Endothelial cell of umbilical vein (primary cell): ENCODE data around the gene BARX1. TPM values are rescaled to one million over a fixed set of nuclear protein-coding genes. Genes with fewer than 3 reads are reported as not detected.

ENCODE experiments used
- BruUV-seq: library from RNA; stranded (reverse); fragments of 400-500 nt; replicated peaks from 2 replicates; lab custom pipeline; 2021; lab: Mats Ljungman, UMichigan
- CTCF ChIA-PET: fragments of 300-600, 350-600 bp; sonication (Branson Sonifier 250); formaldehyde crosslinking; loops from one replicate; lab custom pipeline; 2021; ENCODE audit warnings: antibody characterized with exemption, inconsistent platforms; lab: Charles Lee
- POLR2A ChIA-PET: fragments of 300-600, 350-600 bp; sonication (Branson Sonifier 250); formaldehyde crosslinking; loops from one replicate; lab custom pipeline; 2021; ENCODE audit warnings: antibody characterized with exemption, inconsistent platforms; lab: Charles Lee
- DNase-seq: peaks from one replicate; pipeline ENCODE4 v3.0.0-alpha.2; 2011; ENCODE audit warnings: low read depth, low spot score
- FAIRE-seq: peaks from 2 replicates; lab custom pipeline; 2011; peaks lifted over from hg19 to GRCh38; lab: Jason Lieb, UNC
- H2AFZ ChIP-seq: 2 replicates; pipeline ENCODE4 v1.6.0; 2012; ENCODE audit warnings: low read depth, low read length, control low read depth, inconsistent platforms
- H3K27ac ChIP-seq: 2 replicates; pipeline ENCODE4 v1.5.1; 2011; ENCODE audit warnings: low read depth, mild to moderate bottlenecking, control low read depth, low read length, moderate library complexity; ENCODE audit not compliant: insufficient read depth
- H3K27me3 ChIP-seq, 2 experiments: 2 replicates each; pipeline versions ENCODE4 v1.6.0 to v1.6.1; 2011; ENCODE audit warnings: low read length in 2 of 2, mixed read lengths in 1 of 2; ENCODE audit not compliant: control insufficient read depth in 2 of 2, insufficient read depth in 2 of 2
- H3K36me3 ChIP-seq, 2 experiments: 2 replicates in 1 of 2; 3 replicates in 1 of 2; pipeline ENCODE4 v1.5.1; 2011; ENCODE audit warnings: low read length in 2 of 2, mild to moderate bottlenecking in 1 of 2, moderate library complexity in 1 of 2; ENCODE audit not compliant: control insufficient read depth in 2 of 2, insufficient read depth in 2 of 2; ENCODE audit errors: extremely low read depth in 1 of 2
- H3K4me1 ChIP-seq: 3 replicates; pipeline ENCODE4 v1.5.1; 2011; ENCODE audit warnings: mild to moderate bottlenecking, low read length; ENCODE audit not compliant: control insufficient read depth, insufficient read depth; ENCODE audit errors: extremely low read depth
- H3K4me2 ChIP-seq: 2 replicates; pipeline ENCODE4 v1.6.1; 2011; ENCODE audit warnings: low read length, control low read depth, mixed read lengths; ENCODE audit not compliant: insufficient read depth
- H3K4me3 ChIP-seq, 3 experiments: fragments of 200-600 bp in 1 of 3; sonication (generic), shearing (Covaris generic) in 1 of 3; replicated peaks in 1 of 3; 2 replicates each; pipeline ENCODE4 v1.5.1; 2011 to 2016; ENCODE audit warnings: control low read depth in 3 of 3, low read length in 3 of 3, mild to moderate bottlenecking in 2 of 3, inconsistent platforms in 1 of 3, low read depth in 1 of 3, moderate library complexity in 1 of 3; ENCODE audit not compliant: insufficient read depth in 1 of 3
- H3K79me2 ChIP-seq: 2 replicates; pipeline ENCODE4 v1.6.0; 2012; ENCODE audit warnings: low read length, inconsistent platforms; ENCODE audit not compliant: control insufficient read depth, insufficient read depth
- H3K9ac ChIP-seq: replicated peaks from 2 replicates; pipeline ENCODE3; 2011; ENCODE audit warnings: low read length, control low read depth; ENCODE audit not compliant: insufficient read depth; ENCODE audit errors: extremely low read depth
- H3K9me1 ChIP-seq: replicated peaks from 3 replicates; pipeline ENCODE4 v1.6.0; 2011; ENCODE audit warnings: mild to moderate bottlenecking, low read length; ENCODE audit not compliant: control insufficient read depth, insufficient read depth; ENCODE audit errors: extremely low read depth
- H3K9me3 ChIP-seq: replicated peaks from 2 replicates; pipeline ENCODE4 v1.5.1; 2012; ENCODE audit warnings: low read length, inconsistent platforms; ENCODE audit not compliant: control insufficient read depth, insufficient read depth
- H4K20me1 ChIP-seq: replicated peaks from 2 replicates; pipeline ENCODE3; 2011; ENCODE audit warnings: mild to moderate bottlenecking, low read length; ENCODE audit not compliant: control insufficient read depth, insufficient read depth; ENCODE audit errors: extremely low read depth
- EZH2 ChIP-seq: IDR thresholded peaks from 2 replicates; pipeline ENCODE4 v1.6.1; 2012; ENCODE audit warnings: borderline replicate concordance, low read depth, mild to moderate bottlenecking, moderate library complexity, low read length, inconsistent platforms; ENCODE audit not compliant: severe bottlenecking
- FOS ChIP-seq: IDR thresholded peaks from 2 replicates; pipeline ENCODE4 v1.6.1; 2011; ENCODE audit warnings: mild to moderate bottlenecking, low read length, moderate library complexity, borderline replicate concordance; ENCODE audit not compliant: insufficient read depth
- GATA2 ChIP-seq: IDR thresholded peaks from 2 replicates; pipeline ENCODE4 v1.7.0; 2011; ENCODE audit warnings: low read depth, mild to moderate bottlenecking, moderate library complexity, mixed read lengths, low read length; ENCODE audit not compliant: insufficient read length, insufficient read depth
- JUN ChIP-seq: IDR thresholded peaks from 2 replicates; pipeline ENCODE4 v1.6.1; 2011; ENCODE audit warnings: borderline replicate concordance, low read depth; ENCODE audit not compliant: insufficient read length, insufficient read depth
- MYC ChIP-seq: IDR thresholded peaks from one replicate; pipeline ENCODE4 v1.6.1; 2011; ENCODE audit warnings: mild to moderate bottlenecking, low read depth, low read length
- POLR2A ChIP-seq: IDR thresholded peaks from 2 replicates; pipeline ENCODE4 v1.6.1; 2012; ENCODE audit warnings: low read depth, mild to moderate bottlenecking, control low read depth, low read length
- POLR2AphosphoS5 ChIP-seq: IDR thresholded peaks from 2 replicates; pipeline ENCODE4 v1.6.1; 2012; ENCODE audit warnings: low read depth, mild to moderate bottlenecking, control low read depth, low read length, moderate library complexity; ENCODE audit not compliant: insufficient read depth
- dilution Hi-C: fragments of 300-500 bp; cut with MboI; formaldehyde crosslinking; loops from one replicate; pipeline ENCODE4 v1.15.0; 2019; ENCODE audit warnings: low sequenced_read_pairs; ENCODE audit not compliant: extremely low pct_ligation_motif_present
- intact Hi-C: fragments of 100-400 bp; cut with micrococcal nuclease; formaldehyde crosslinking; loops from one replicate; pipeline ENCODE4 v1.10.0; 2022
- polyA plus RNA-seq, 4 experiments: library from polyadenylated mRNA; depleted of rRNA in 3 of 4; stranded (reverse) in 3 of 4; unstranded in 1 of 4; fragments of >200 nt; gene quantifications; 2 replicates each; pipeline versions ENCODE4 v1.2.1 to v1.2.3, GENCODE V29; 2011 to 2012; ENCODE audit warnings: missing spikeins in 1 of 4
- total RNA-seq: library from RNA; stranded (reverse); gene quantifications from 2 replicates; pipeline ENCODE4 v1.2.3, GENCODE V29; 2021
- TF ChIP-seq, protein P1 (sequence below), 2 donors: IDR thresholded peaks; 1 replicate in 1 of 2; 2 replicates in 1 of 2; pipeline ENCODE4 v1.5.1; 2011; ENCODE audit warnings: low read length in 2 of 2, mild to moderate bottlenecking in 2 of 2, moderate library complexity in 2 of 2, control low read depth in 1 of 2, inconsistent platforms in 1 of 2, low read depth in 1 of 2; ENCODE audit not compliant: insufficient read depth in 1 of 2; ENCODE audit errors: extremely low read depth in 1 of 2
- TF ChIP-seq, protein P2 (sequence below): IDR thresholded peaks from 2 replicates; pipeline ENCODE4 v1.6.1; 2011; ENCODE audit not compliant: insufficient read depth, insufficient read length

The BARX1 gene
- total and polyA plus RNA-seq, 2 donors (not counting 3 experiments of a cell fraction or from before 2014, with no cell fraction given): not detected

DNA sequence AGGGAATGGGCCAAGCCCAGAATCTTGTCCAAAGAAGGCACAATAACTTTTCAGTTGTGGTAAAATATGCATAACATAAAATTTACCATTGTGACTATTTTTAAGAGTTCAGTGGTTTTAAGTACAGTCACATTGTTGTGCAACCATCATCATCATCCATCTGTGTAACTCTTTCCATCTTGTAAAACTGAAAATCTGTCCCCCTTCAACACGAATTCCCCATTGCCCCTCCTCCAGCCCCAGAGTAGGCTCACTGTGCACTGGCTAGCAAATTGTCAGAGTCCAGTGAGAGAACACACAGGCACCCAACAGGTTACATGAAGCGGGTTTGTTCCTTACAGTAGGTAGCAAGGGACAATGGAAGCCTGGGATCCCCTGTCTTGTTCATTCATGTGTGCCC, 13.7 kb downstream of the BARX1 start:
- Histone ChIP-seq H3K27me3 (peaks cover 37 to 39% of the 10 kb centered on the region in 2 experiments), H4K20me1 (no peaks in the 10 kb centered on the region), H2AFZ (no peak overlapping the region), H3K36me3 (no peaks in the 10 kb centered on the region), H3K4me2 (no peak overlapping the region), H3K9ac (no peak overlapping the region), H3K27ac (no peak overlapping the region), H3K4me1 (no peaks in the 10 kb centered on the region), H3K9me3 (no peaks in the 10 kb centered on the region), H3K9me1 (no peaks in the 10 kb centered on the region), H3K79me2 (no peaks in the 10 kb centered on the region), H3K4me3 (no peak overlapping the region)
- no TSS peak for BruUV-seq
- DNase-seq (no peak), FAIRE-seq (no peak)
- TF ChIP-seq, protein P1, sequence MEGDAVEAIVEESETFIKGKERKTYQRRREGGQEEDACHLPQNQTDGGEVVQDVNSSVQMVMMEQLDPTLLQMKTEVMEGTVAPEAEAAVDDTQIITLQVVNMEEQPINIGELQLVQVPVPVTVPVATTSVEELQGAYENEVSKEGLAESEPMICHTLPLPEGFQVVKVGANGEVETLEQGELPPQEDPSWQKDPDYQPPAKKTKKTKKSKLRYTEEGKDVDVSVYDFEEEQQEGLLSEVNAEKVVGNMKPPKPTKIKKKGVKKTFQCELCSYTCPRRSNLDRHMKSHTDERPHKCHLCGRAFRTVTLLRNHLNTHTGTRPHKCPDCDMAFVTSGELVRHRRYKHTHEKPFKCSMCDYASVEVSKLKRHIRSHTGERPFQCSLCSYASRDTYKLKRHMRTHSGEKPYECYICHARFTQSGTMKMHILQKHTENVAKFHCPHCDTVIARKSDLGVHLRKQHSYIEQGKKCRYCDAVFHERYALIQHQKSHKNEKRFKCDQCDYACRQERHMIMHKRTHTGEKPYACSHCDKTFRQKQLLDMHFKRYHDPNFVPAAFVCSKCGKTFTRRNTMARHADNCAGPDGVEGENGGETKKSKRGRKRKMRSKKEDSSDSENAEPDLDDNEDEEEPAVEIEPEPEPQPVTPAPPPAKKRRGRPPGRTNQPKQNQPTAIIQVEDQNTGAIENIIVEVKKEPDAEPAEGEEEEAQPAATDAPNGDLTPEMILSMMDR (IDR thresholded peaks at IDR 0.05; ENCODE audit: extremely low read depth in 1 of 2, insufficient read depth in 1 of 2, low read depth in 1 of 2, low read length in 2 of 2): no peak
- TF ChIP-seq JUN (no peak), GATA2 (no peak), MYC (no peak), EZH2 (no peak), POLR2AphosphoS5 (no peak), POLR2A (no peak), FOS (no peak)
- TF ChIP-seq, protein P2, sequence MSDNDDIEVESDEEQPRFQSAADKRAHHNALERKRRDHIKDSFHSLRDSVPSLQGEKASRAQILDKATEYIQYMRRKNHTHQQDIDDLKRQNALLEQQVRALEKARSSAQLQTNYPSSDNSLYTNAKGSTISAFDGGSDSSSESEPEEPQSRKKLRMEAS: no peak
- ChIA-PET CTCF (no interaction called here), POLR2A (no interaction called here)
- dilution Hi-C loops (no loop called here), intact Hi-C loops (no loop called here)
